ENCODE data around the gene UBE2I. TPM values are rescaled to one million over a fixed set of nuclear protein-coding genes. Genes with fewer than 3 reads are reported as not detected.

UBE2I gene
- total RNA-seq, 2 experiments from 2014 or later, result 122 to 323 TPM

DNA sequence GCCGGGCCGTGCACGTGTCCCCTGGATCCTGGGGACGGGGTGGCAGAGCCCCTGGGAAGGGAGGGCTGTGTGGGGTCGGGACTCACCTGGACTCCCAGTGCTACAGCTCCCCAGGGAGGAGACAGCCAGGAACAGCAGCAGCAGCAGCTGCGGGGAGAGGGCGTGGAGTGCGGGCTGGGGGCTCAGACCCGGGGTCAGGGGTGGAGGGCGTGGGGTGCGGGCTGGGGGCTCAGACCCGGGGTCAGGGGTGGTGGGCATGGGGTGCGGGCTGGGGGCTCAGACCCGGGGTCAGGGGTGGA is 32.9 kb upstream of the UBE2I start:
- CTCF ChIA-PET (ENCODE audit: unreplicated experiment), result no interaction called here
- no TSS peak for BruUV-seq (replicated peaks)
- TF ChIP-seq, protein P1, sequence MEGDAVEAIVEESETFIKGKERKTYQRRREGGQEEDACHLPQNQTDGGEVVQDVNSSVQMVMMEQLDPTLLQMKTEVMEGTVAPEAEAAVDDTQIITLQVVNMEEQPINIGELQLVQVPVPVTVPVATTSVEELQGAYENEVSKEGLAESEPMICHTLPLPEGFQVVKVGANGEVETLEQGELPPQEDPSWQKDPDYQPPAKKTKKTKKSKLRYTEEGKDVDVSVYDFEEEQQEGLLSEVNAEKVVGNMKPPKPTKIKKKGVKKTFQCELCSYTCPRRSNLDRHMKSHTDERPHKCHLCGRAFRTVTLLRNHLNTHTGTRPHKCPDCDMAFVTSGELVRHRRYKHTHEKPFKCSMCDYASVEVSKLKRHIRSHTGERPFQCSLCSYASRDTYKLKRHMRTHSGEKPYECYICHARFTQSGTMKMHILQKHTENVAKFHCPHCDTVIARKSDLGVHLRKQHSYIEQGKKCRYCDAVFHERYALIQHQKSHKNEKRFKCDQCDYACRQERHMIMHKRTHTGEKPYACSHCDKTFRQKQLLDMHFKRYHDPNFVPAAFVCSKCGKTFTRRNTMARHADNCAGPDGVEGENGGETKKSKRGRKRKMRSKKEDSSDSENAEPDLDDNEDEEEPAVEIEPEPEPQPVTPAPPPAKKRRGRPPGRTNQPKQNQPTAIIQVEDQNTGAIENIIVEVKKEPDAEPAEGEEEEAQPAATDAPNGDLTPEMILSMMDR (conservative IDR thresholded peaks at IDR 0.05; ENCODE audit: low read length), result no peak
- no peak for TF ChIP-seq EZH2phosphoT487 (IDR thresholded peaks at IDR 0.05; ENCODE audit: borderline replicate concordance, low read depth, low read length)
- intact Hi-C loops (cut with micrococcal nuclease; ENCODE audit: unreplicated experiment), result no loop called here
- Histone ChIP-seq H3K9me3 (ENCODE audit: low read length) (no peaks in the 10 kb centered on the region), H2AFZ (ENCODE audit: low read length) (no peak overlapping the region), H3K4me1 (ENCODE audit: insufficient read depth, low read length, poor library complexity, severe bottlenecking) (no peaks in the 10 kb centered on the region), H3K36me3 (ENCODE audit: insufficient read depth, low read length) (no peaks in the 10 kb centered on the region), H3K9me2 (ENCODE audit: insufficient read depth, low read length) (no peaks in the 10 kb centered on the region), H3K4me3 (ENCODE audit: low read depth, low read length, poor library complexity, severe bottlenecking) (no peak overlapping the region), H3K27ac (ENCODE audit: low read depth, low read length, poor library complexity, severe bottlenecking) (no peak overlapping the region), H3K79me2 (ENCODE audit: insufficient read depth, low read depth, low read length) (no peaks in the 10 kb centered on the region), H4K20me1 (ENCODE audit: insufficient read depth, low read length) (no peaks in the 10 kb centered on the region), H3K4me2 (ENCODE audit: low read length) (no peak overlapping the region)
- DNase-seq (ENCODE audit: low spot score), result no peak
- POLR2A ChIA-PET, result no interaction called here

DNA sequence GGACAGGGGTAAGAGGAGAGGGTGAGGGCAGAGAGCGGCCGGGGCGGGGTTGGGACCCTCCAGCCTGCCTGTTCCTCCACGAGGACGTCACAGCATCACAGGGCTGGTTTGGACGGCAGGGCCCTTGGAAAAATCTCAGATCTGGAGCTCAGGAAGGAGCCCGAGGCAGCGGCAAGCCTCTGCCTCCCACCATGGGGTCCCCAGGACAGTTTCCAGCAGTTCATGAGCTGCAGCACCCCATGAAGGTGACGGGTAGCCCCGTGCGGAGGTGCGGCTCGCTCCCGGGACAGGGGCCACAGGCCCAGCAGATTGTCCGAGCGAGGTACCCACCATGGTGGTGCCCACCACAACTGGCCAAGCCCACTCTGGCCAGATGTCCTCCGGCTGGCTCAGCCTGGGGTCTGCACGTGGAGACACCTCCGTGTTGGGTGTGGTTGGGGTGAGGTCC is 32.3 kb upstream of the UBE2I start:
- Histone ChIP-seq H3K4me3 (ENCODE audit: low read depth, low read length, poor library complexity, severe bottlenecking) (no peak overlapping the region), H3K9me2 (ENCODE audit: insufficient read depth, low read length) (no peaks in the 10 kb centered on the region), H2AFZ (ENCODE audit: low read length) (no peak overlapping the region), H3K4me1 (ENCODE audit: insufficient read depth, low read length, poor library complexity, severe bottlenecking) (no peaks in the 10 kb centered on the region), H3K4me2 (ENCODE audit: low read length) (no peak overlapping the region), H3K36me3 (ENCODE audit: insufficient read depth, low read length) (no peaks in the 10 kb centered on the region), H3K27ac (ENCODE audit: low read depth, low read length, poor library complexity, severe bottlenecking) (no peak overlapping the region), H4K20me1 (ENCODE audit: insufficient read depth, low read length) (no peaks in the 10 kb centered on the region), H3K79me2 (ENCODE audit: insufficient read depth, low read depth, low read length) (no peaks in the 10 kb centered on the region), H3K9me3 (ENCODE audit: low read length) (no peaks in the 10 kb centered on the region)
- ChIA-PET POLR2A (no interaction called here), CTCF (ENCODE audit: unreplicated experiment) (no interaction called here)
- intact Hi-C loops (cut with micrococcal nuclease; ENCODE audit: unreplicated experiment), result no loop called here
- no peak for DNase-seq (ENCODE audit: low spot score)
- BruUV-seq (replicated peaks), result no TSS peak
- TF ChIP-seq, protein P1 (conservative IDR thresholded peaks at IDR 0.05; ENCODE audit: low read length), result no peak
- no peak for TF ChIP-seq EZH2phosphoT487 (IDR thresholded peaks at IDR 0.05; ENCODE audit: borderline replicate concordance, low read depth, low read length)

DNA sequence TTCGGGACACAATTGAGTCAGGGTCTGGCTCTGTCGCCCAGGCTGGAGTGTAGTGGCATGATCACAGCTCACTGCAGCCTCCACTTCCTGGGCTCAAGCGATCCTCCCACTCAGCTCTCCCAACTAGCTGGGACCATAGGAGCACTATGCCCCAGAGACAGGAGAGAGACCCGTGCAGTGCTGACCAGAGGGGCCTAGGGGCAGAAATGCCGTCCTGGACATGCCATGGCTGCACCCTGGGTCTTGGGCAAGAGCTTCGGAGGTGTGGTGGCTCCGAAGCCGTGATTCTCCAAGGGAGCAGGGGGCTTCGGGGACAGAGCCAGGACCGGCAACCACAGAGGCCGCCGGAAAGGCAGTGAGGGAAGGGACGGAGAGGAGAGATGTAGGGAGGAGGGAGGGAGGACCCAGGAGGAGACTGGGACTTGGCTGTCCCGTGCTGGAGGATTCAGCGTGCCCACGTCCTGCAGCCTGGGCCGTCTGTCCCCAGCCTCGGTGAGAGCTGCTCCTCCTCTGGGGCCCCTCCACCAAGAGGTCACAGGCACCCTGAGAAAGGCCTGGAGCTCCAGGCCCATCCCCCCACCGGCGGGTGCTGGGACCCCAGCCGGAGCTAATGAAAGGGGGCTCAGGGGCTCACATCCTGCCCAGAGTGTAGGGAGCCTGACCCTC is 31.7 kb upstream of the UBE2I start:
- H3K27ac ChIP-seq (ENCODE audit: low read depth, low read length, poor library complexity, severe bottlenecking), result no peak overlapping the region
- intact Hi-C loops (cut with micrococcal nuclease; ENCODE audit: unreplicated experiment), result no loop called here
- TF ChIP-seq EZH2phosphoT487 (IDR thresholded peaks at IDR 0.05; ENCODE audit: borderline replicate concordance, low read depth, low read length), result no peak
- TF ChIP-seq, protein P1 (conservative IDR thresholded peaks at IDR 0.05; ENCODE audit: low read length), result no peak
- H3K9me3 ChIP-seq (ENCODE audit: low read length), result no peaks in the 10 kb centered on the region
- H3K79me2 ChIP-seq (ENCODE audit: insufficient read depth, low read depth, low read length), result no peaks in the 10 kb centered on the region
- CTCF ChIA-PET (ENCODE audit: unreplicated experiment), result no interaction called here
- H4K20me1 ChIP-seq (ENCODE audit: insufficient read depth, low read length), result no peaks in the 10 kb centered on the region
- H3K4me2 ChIP-seq (ENCODE audit: low read length), result no peak overlapping the region
- DNase-seq (ENCODE audit: low spot score), result no peak
- no TSS peak for BruUV-seq (replicated peaks)
- H2AFZ ChIP-seq (ENCODE audit: low read length), result no peak overlapping the region
- no peaks in the 10 kb centered on the region for H3K36me3 ChIP-seq (ENCODE audit: insufficient read depth, low read length)
- H3K4me1 ChIP-seq (ENCODE audit: insufficient read depth, low read length, poor library complexity, severe bottlenecking), result no peaks in the 10 kb centered on the region
- H3K4me3 ChIP-seq (ENCODE audit: low read depth, low read length, poor library complexity, severe bottlenecking), result no peak overlapping the region
- POLR2A ChIA-PET, result no interaction called here
- H3K9me2 ChIP-seq (ENCODE audit: insufficient read depth, low read length), result no peaks in the 10 kb centered on the region

Measured in OCI-LY7 (cell line).